AG04450 (cell line): Measurements from ENCODE around the gene KCNK15. TPM values are rescaled to one million over a fixed set of nuclear protein-coding genes. Genes with fewer than 3 reads are reported as not detected.

Experiments used
- CTCF ChIA-PET: fragments of 300-600, 350-600 bp; formaldehyde crosslinking; extraction: SDS; loops from one replicate; lab custom pipeline; 2022; ENCODE audit warnings: antibody characterized with exemption, inconsistent platforms; lab: Charles Lee
- POLR2A ChIA-PET: fragments of 350-600 bp; formaldehyde crosslinking; extraction: SDS; loops from one replicate; lab custom pipeline; 2021; ENCODE audit warnings: antibody characterized with exemption, inconsistent platforms; lab: Yijun Ruan, JAX
- DNase-seq: peaks from one replicate; pipeline ENCODE4 v3.0.0-alpha.2; 2011; ENCODE audit warnings: low read depth, low spot score
- H3K27ac ChIP-seq: one replicate; pipeline ENCODE4 v1.5.1; 2012; ENCODE audit warnings: low read depth, low read length, control low read depth
- H3K27me3 ChIP-seq: one replicate; pipeline ENCODE4 v1.6.0; 2012; ENCODE audit warnings: low read length; ENCODE audit not compliant: control insufficient read depth, insufficient read depth
- H3K4me3 ChIP-seq: 2 replicates; pipeline ENCODE4 v1.5.1; 2011; ENCODE audit warnings: mild to moderate bottlenecking, low read depth, low read length, control low read depth
- H3K9me3 ChIP-seq: 2 replicates; pipeline ENCODE4 v1.5.1; 2012; ENCODE audit warnings: low read length; ENCODE audit not compliant: control insufficient read depth, insufficient read depth
- CTCF ChIP-seq: IDR thresholded peaks from 2 replicates; pipeline ENCODE4 v1.5.1; 2011; ENCODE audit warnings: low read depth, low read length, control low read depth, inconsistent platforms
- polyA plus RNA-seq: library from polyadenylated mRNA; depleted of rRNA; stranded (reverse); fragments of >200 nt; gene quantifications from 2 replicates; pipeline ENCODE4 v1.2.3, GENCODE V29; 2011

Gene KCNK15
- polyA plus RNA-seq, 1 experiment, result not detected

GRCh38 chr20:44765091-44765490, 19.4 kb downstream of the KCNK15 start:
- H3K4me3 ChIP-seq, result no peak overlapping the region
- POLR2A ChIA-PET, result no interaction called here
- CTCF ChIA-PET, result interaction anchor here (2.5 kb wide), 1 partner anchor 17 kb away, joined by 8 read pairs; no protein-coding TSS in a partner anchor
- TF ChIP-seq CTCF, result no peak
- DNase-seq, result no peak
- peaks cover 24% of the 10 kb centered on the region for H3K27me3 ChIP-seq
- H3K9me3 ChIP-seq, result no peaks in the 10 kb centered on the region
- no peak overlapping the region for H3K27ac ChIP-seq

- Histone ChIP-seq H3K27ac (no peak overlapping the region), H3K9me3 (no peaks in the 10 kb centered on the region), H3K4me3 (no peak overlapping the region), H3K27me3 (peaks cover 19% of the 10 kb centered on the region)
- ChIA-PET CTCF (no interaction called here), POLR2A (no interaction called here)
- no peak for DNase-seq
- TF ChIP-seq CTCF, result no peak
Measured at GRCh38 chr20:44765701-44766347, 20.2 kb downstream of the KCNK15 start.

DNA sequence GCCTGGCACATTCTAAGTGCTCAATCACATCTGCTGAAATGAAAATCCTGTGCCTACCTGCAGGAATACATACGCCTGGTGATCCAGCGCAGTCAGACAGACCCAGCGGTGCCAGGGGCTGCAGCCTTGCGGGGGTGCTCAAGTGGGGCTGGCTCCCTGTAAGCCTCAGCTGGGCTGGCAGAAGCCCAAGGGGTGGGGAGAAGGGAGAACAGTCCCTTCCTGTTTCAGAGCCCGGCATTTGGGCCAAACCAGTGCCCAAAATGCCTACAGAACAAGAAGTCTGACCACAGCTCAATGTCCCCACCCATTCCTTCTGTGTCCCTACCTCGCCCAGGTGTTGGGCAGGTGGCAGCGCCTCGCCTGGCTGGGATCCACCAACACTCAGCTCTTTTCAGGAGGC, 22.6 kb downstream of the KCNK15 start:
- CTCF ChIA-PET, result interaction anchor here (1.1 kb wide), 1 partner anchor 16 kb away, joined by 3 read pairs; no protein-coding TSS in a partner anchor
- POLR2A ChIA-PET, result no interaction called here
- no peaks in the 10 kb centered on the region for H3K9me3 ChIP-seq
- no peak overlapping the region for H3K4me3 ChIP-seq
- no peak overlapping the region for H3K27ac ChIP-seq
- TF ChIP-seq CTCF, result no peak
- no peak for DNase-seq
- peaks cover 23% of the 10 kb centered on the region for H3K27me3 ChIP-seq

- TF ChIP-seq CTCF, result no peak
- Histone ChIP-seq H3K9me3 (no peaks in the 10 kb centered on the region), H3K4me3 (no peak overlapping the region), H3K27ac (no peak overlapping the region), H3K27me3 (peaks cover 22% of the 10 kb centered on the region)
- ChIA-PET CTCF (interaction anchor here (1.9 kb wide), 1 partner anchor 21 kb away, joined by 4 read pairs; no protein-coding TSS in a partner anchor), POLR2A (no interaction called here)
- DNase-seq, result no peak
Measured at GRCh38 chr20:44768854-44769480, 23.3 kb downstream of the KCNK15 start.

DNA sequence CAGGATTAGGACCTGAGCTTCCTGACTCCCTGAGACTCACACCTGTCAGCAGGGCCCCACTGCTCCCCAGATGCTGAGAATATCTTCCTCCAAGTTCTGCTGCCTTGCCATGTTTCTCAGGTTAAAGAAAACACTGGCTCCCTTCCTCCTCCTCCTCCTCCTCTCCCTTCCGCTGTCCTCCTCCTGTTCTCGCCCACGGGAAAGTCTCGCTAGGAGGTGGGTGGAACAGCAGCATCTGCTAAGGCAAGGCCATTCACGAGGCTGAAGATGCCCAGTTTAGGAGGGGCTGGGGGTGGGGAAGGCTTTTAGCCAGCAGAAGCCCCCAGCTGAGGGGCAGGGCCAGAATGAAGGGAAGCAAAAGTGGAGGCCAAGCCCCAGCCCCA, 23.8 kb downstream of the KCNK15 start:
- no peak for DNase-seq
- ChIA-PET POLR2A (no interaction called here), CTCF (interaction anchor here (1.9 kb wide), 1 partner anchor 21 kb away, joined by 4 read pairs; no protein-coding TSS in a partner anchor)
- Histone ChIP-seq H3K4me3 (no peak overlapping the region), H3K9me3 (no peaks in the 10 kb centered on the region), H3K27ac (no peak overlapping the region), H3K27me3 (peaks cover 21% of the 10 kb centered on the region)
- no peak for TF ChIP-seq CTCF
